Parathyroid adenoma (tissue), 2 donors: ENCODE data around the gene PIH1D1.

Source experiments
- H2AFZ ChIP-seq: fragments of 300-600 bp; sonication (generic); one replicate; pipeline ENCODE4 v1.7.0; 2017; ENCODE audit warnings: antibody characterized with exemption, mild to moderate bottlenecking
- H3K27ac ChIP-seq: fragments of 300-600 bp; sonication (generic); one replicate; pipeline ENCODE4 v1.7.0; 2017
- H3K27me3 ChIP-seq: fragments of 300-600 bp; sonication (generic); one replicate; pipeline ENCODE4 v1.7.0; 2017; ENCODE audit warnings: low read length; ENCODE audit not compliant: control insufficient read depth, insufficient read depth
- H3K36me3 ChIP-seq: fragments of 300-600 bp; sonication (generic); one replicate; pipeline ENCODE4 v1.7.0; 2017; ENCODE audit warnings: low read length; ENCODE audit not compliant: control insufficient read depth, insufficient read depth
- H3K4me1 ChIP-seq: fragments of 300-600 bp; sonication (generic); one replicate; pipeline ENCODE4 v1.7.0; 2017; ENCODE audit warnings: control low read depth
- H3K4me2 ChIP-seq: fragments of 300-600 bp; sonication (generic); one replicate; pipeline ENCODE4 v1.7.0; 2017; ENCODE audit warnings: low read length
- H3K4me3 ChIP-seq: fragments of 300-600 bp; sonication (generic); one replicate; pipeline ENCODE4 v1.7.0; 2017; ENCODE audit warnings: low read depth, low read length
- H3K79me2 ChIP-seq: fragments of 300-600 bp; sonication (generic); one replicate; pipeline ENCODE4 v1.7.0; 2017; ENCODE audit warnings: control low read depth
- H3K9ac ChIP-seq: fragments of 300-600 bp; sonication (generic); one replicate; pipeline ENCODE4 v1.7.0; 2017; ENCODE audit warnings: mild to moderate bottlenecking
- H3K9me3 ChIP-seq: fragments of 300-600 bp; sonication (generic); one replicate; pipeline ENCODE4 v1.7.0; 2017; ENCODE audit warnings: low read length; ENCODE audit not compliant: control insufficient read depth
- CTCF ChIP-seq: fragments of 300-600 bp; sonication (generic); IDR thresholded peaks from one replicate; pipeline ENCODE4 v1.7.0; 2017; ENCODE audit warnings: antibody characterized with exemption, mild to moderate bottlenecking
- donor health status: primary hyperparathyroidism.

The PIH1D1 gene

GRCh38 chr19:49433240-49433901 lies 18.2 kb downstream of the PIH1D1 start:
- H3K27me3 ChIP-seq, result peaks cover 2% of the 10 kb centered on the region

GRCh38 chr19:49432141-49433073 lies 19.2 kb downstream of the PIH1D1 start:
- Histone ChIP-seq H2AFZ (no peak overlapping the region), H3K9ac (no peak overlapping the region), H3K9me3 (no peaks in the 10 kb centered on the region), H3K4me3 (no peak overlapping the region), H3K27me3 (peaks cover 2% of the 10 kb centered on the region), H3K4me2 (no peak overlapping the region), H3K36me3 (no peaks in the 10 kb centered on the region), H3K79me2 (no peaks in the 10 kb centered on the region), H3K4me1 (no peaks in the 10 kb centered on the region), H3K27ac (no peak overlapping the region)
- no peak for TF ChIP-seq CTCF

More at GRCh38 chr19:49433240-49433901, 18.2 kb downstream of the PIH1D1 start:
- Histone ChIP-seq H3K79me2 (no peaks in the 10 kb centered on the region), H3K9ac (no peak overlapping the region), H3K36me3 (no peaks in the 10 kb centered on the region), H3K27ac (no peak overlapping the region), H2AFZ (no peak overlapping the region), H3K4me2 (no peak overlapping the region), H3K4me3 (no peak overlapping the region), H3K4me1 (no peaks in the 10 kb centered on the region), H3K9me3 (no peaks in the 10 kb centered on the region)
- no peak for TF ChIP-seq CTCF

GRCh38 chr19:49431330-49431749 lies 20.3 kb downstream of the PIH1D1 start:
- Histone ChIP-seq H3K4me2 (no peak overlapping the region), H3K27ac (no peak overlapping the region)
- TF ChIP-seq CTCF, result no peak

GRCh38 chr19:49430678-49431329 lies 20.8 kb downstream of the PIH1D1 start:
- Histone ChIP-seq H3K4me3 (no peak overlapping the region), H3K9ac (no peak overlapping the region), H3K27ac (no peak overlapping the region), H3K4me1 (no peaks in the 10 kb centered on the region), H3K36me3 (no peaks in the 10 kb centered on the region), H3K9me3 (no peaks in the 10 kb centered on the region), H2AFZ (no peak overlapping the region), H3K27me3 (peaks cover 14% of the 10 kb centered on the region), H3K4me2 (no peak overlapping the region), H3K79me2 (no peaks in the 10 kb centered on the region)
- no peak for TF ChIP-seq CTCF

More at GRCh38 chr19:49431330-49431749, 20.3 kb downstream of the PIH1D1 start:
- Histone ChIP-seq H3K4me1 (no peaks in the 10 kb centered on the region), H3K9me3 (no peaks in the 10 kb centered on the region), H3K79me2 (no peaks in the 10 kb centered on the region), H3K36me3 (no peaks in the 10 kb centered on the region), H3K9ac (no peak overlapping the region), H2AFZ (no peak overlapping the region), H3K27me3 (peaks cover 8% of the 10 kb centered on the region), H3K4me3 (no peak overlapping the region)
